ENCODE results near the gene PIGQ. TPM values are rescaled to one million over a fixed set of nuclear protein-coding genes. Genes with fewer than 3 reads are reported as not detected.
"Not testable (repeated sequence)": the region's sequence is repeated elsewhere in the genome, so short reads cannot be mapped to it uniquely, and the experiment has no call there.

The PIGQ gene
- total RNA-seq, 1 experiment from 2014 or later = 43.8 TPM

- peak; percentile 39 for DNase-seq (ENCODE audit: low read depth)
These were observed 16.4 kb downstream of the PIGQ start for GRCh38 chr16:586047-586644.

GRCh38 chr16:586645-587590 lies 17.1 kb downstream of the PIGQ start:
- peak; percentile 29 for DNase-seq (ENCODE audit: low read depth)

- peak; percentile 66 for DNase-seq (ENCODE audit: low read depth)
These were observed 18.8 kb downstream of the PIGQ start for GRCh38 chr16:588639-588888.

- peak; percentile 88 for DNase-seq (ENCODE audit: low read depth)
These were observed 19.3 kb downstream of the PIGQ start for GRCh38 chr16:588889-589657.

GRCh38 chr16:589658-590187 lies 20.0 kb downstream of the PIGQ start, which contains the start of gene RAB40C:
TSS of gene RAB40C (plus strand) at chr16:590066. CDS start at chr16:590292, 226 bp downstream.
- peak; percentile 94 for DNase-seq (ENCODE audit: low read depth)

GRCh38 chr16:590188-590814 lies 20.5 kb downstream of the PIGQ start:
- peak; percentile 31 for DNase-seq (ENCODE audit: low read depth)

- no peak for DNase-seq (ENCODE audit: low read depth)
These were observed 21.0 kb downstream of the PIGQ start for GRCh38 chr16:590815-591200.

GRCh38 chr16:591231-591630 lies 21.5 kb downstream of the PIGQ start:
- DNase-seq (ENCODE audit: low read depth) = no peak

GRCh38 chr16:591892-592517 lies 22.2 kb downstream of the PIGQ start:
- no peak for DNase-seq (ENCODE audit: low read depth)

- no peak for DNase-seq (ENCODE audit: low read depth)
These were observed 22.9 kb downstream of the PIGQ start for GRCh38 chr16:592518-593306.

GRCh38 chr16:593406-593805 lies 23.6 kb downstream of the PIGQ start:
- DNase-seq (ENCODE audit: low read depth) = no peak

- DNase-seq (ENCODE audit: low read depth) = no peak
These were observed 24.0 kb downstream of the PIGQ start for GRCh38 chr16:593807-594206.

GRCh38 chr16:595094-595528 lies 25.3 kb downstream of the PIGQ start:
- no peak for DNase-seq (ENCODE audit: low read depth)

GRCh38 chr16:595942-596735 lies 26.4 kb downstream of the PIGQ start:
- DNase-seq (ENCODE audit: low read depth) = no peak

- no peak for DNase-seq (ENCODE audit: low read depth)
These were observed 26.9 kb downstream of the PIGQ start for GRCh38 chr16:596736-597060.

GRCh38 chr16:597655-598054 lies 27.9 kb downstream of the PIGQ start:
- not testable (repeated sequence) for DNase-seq (ENCODE audit: low read depth)

GRCh38 chr16:598823-599739 lies 29.3 kb downstream of the PIGQ start:
- DNase-seq (ENCODE audit: low read depth) = no peak

- no peak for DNase-seq (ENCODE audit: low read depth)
These were observed 31.0 kb downstream of the PIGQ start for GRCh38 chr16:600781-601180.

GRCh38 chr16:603933-604332 lies 34.2 kb downstream of the PIGQ start:
- DNase-seq (ENCODE audit: low read depth) = no peak
